ENCODE data around the gene ADRA1B.

ADRA1B gene

DNA sequence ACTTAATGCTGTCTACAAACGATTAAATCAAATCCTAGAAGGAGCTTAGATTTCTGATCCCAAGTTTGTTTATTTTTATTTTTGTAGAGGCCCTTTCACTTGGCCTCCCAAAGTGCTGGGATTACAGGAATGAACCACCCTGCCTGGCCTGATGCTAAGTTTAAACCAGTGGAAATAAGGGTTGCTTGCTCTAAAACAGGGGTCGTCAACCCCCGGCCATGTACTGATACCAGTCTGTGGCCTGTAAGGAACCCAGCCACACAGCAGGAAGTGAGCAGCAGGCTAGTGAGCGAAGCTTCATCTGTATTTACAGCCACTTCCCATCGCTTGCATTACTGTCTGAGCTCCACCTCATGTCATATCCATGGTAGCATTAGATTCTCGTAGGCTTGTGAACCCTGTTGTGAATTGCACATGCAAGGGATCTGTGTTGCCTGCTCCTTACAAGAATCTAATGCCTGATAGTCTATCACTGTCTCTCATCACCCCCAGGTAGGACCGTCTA is 104.0 kb downstream of the ADRA1B start:
- TF ChIP-seq, protein P1, sequence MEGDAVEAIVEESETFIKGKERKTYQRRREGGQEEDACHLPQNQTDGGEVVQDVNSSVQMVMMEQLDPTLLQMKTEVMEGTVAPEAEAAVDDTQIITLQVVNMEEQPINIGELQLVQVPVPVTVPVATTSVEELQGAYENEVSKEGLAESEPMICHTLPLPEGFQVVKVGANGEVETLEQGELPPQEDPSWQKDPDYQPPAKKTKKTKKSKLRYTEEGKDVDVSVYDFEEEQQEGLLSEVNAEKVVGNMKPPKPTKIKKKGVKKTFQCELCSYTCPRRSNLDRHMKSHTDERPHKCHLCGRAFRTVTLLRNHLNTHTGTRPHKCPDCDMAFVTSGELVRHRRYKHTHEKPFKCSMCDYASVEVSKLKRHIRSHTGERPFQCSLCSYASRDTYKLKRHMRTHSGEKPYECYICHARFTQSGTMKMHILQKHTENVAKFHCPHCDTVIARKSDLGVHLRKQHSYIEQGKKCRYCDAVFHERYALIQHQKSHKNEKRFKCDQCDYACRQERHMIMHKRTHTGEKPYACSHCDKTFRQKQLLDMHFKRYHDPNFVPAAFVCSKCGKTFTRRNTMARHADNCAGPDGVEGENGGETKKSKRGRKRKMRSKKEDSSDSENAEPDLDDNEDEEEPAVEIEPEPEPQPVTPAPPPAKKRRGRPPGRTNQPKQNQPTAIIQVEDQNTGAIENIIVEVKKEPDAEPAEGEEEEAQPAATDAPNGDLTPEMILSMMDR (IDR thresholded peaks at IDR 0.05; ENCODE audit: low read depth, low read length) = no peak

DNA sequence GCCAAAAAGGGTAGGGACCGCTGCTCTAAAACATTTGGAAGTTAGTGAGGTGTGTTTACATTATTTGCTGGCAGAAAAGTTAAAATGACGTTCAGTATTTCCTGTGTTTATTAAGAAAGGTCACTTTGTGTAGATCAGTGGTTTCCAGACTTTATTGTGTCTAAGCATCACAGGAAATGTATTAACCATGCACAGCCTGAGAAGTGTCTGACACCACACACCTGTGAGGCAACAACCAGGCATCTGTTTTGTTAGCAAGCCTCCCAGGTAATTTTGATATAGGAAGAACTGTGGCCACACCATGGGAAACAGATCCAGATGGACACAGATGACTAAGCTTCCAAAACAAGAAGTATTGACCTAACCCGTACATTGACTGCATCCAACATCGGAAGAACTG is 104.7 kb downstream of the ADRA1B start:
- TF ChIP-seq, protein P1 (IDR thresholded peaks at IDR 0.05; ENCODE audit: low read depth, low read length) = no peak
- no peak for DNase-seq (ENCODE audit: extremely low read depth, low read depth)

More for the DNA sequence above, 104.0 kb downstream of the ADRA1B start:
- DNase-seq (ENCODE audit: extremely low read depth, low read depth) = no peak

DNA sequence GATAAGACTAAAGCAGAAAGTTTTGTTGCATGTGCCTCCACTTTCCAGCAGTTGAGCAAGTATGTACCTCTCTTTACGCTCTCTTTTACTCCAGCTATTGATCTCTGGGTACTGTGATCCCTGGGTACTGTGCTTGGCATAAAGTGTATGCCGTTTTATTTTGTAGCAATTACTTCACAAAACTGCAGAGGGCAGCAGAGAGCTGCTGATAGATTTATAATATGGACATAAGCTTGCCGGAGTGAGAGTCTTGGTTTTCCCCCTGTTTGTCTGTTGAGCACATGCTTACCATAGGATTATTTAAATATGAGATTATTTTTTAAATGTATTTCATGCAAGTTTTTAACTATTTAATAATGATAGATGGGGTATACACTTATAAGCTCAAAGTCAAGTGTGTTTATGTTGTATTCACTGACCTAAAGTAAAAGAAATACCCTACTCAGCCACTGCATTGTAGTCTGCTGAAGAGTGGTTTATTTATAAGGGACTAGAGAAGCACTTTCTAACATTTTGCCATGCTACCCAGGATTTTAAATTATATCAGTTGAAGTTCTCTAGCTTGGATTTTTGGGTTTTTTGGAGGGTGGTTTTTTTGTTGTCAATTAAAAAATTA is 105.7 kb downstream of the ADRA1B start:
- DNase-seq (ENCODE audit: extremely low read depth, low read depth) = peak; percentile 42
- TF ChIP-seq, protein P1 (IDR thresholded peaks at IDR 0.05; ENCODE audit: low read depth, low read length) = peak; percentile 71

Data from AG09319 (cell line).